Panc1 (cell line): ENCODE data around the gene SULF2.
"Not testable (repeated sequence)": the region's sequence is repeated elsewhere in the genome, so short reads cannot be mapped to it uniquely, and the experiment has no call there.

ENCODE experiments used
- POLR2AphosphoS5 ChIP-seq: IDR thresholded peaks from 2 replicates; pipeline ENCODE4 v1.6.1; 2012; ENCODE audit warnings: mild to moderate bottlenecking, low read depth, low read length, moderate library complexity
- SIN3A ChIP-seq: IDR thresholded peaks from 2 replicates; pipeline ENCODE4 v1.6.1; 2012; ENCODE audit warnings: low read depth, mild to moderate bottlenecking, low read length, moderate library complexity, borderline replicate concordance; ENCODE audit not compliant: insufficient read depth
- TF ChIP-seq, protein P1 (sequence below): fragments of 450-650 bp; IDR thresholded peaks from 2 replicates; pipeline ENCODE4 v1.5.1; 2017; ENCODE audit warnings: mild to moderate bottlenecking

DNA sequence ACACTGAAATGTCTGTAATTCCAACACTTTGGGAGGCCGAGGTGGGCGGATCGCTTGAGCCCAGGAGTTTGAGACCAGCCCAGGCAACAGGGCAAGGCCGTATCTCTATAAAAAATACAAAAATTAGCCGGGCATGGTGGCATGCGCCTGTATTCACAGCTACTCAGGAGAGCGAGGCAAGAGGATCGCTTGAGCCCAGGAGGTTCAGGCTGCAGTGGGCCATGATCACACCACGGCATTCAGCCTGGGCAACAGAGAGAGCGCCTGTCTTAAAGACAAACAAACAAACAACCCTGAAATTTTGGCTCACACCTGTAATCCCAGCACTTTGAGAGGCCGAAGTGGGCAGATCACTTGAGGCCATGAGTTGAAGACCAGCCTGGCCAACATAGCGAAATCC lies 38.7 kb upstream of the SULF2 start:
- TF ChIP-seq, protein P1, sequence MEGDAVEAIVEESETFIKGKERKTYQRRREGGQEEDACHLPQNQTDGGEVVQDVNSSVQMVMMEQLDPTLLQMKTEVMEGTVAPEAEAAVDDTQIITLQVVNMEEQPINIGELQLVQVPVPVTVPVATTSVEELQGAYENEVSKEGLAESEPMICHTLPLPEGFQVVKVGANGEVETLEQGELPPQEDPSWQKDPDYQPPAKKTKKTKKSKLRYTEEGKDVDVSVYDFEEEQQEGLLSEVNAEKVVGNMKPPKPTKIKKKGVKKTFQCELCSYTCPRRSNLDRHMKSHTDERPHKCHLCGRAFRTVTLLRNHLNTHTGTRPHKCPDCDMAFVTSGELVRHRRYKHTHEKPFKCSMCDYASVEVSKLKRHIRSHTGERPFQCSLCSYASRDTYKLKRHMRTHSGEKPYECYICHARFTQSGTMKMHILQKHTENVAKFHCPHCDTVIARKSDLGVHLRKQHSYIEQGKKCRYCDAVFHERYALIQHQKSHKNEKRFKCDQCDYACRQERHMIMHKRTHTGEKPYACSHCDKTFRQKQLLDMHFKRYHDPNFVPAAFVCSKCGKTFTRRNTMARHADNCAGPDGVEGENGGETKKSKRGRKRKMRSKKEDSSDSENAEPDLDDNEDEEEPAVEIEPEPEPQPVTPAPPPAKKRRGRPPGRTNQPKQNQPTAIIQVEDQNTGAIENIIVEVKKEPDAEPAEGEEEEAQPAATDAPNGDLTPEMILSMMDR = not testable (repeated sequence)
- TF ChIP-seq POLR2AphosphoS5, SIN3A: not testable (repeated sequence)
